Measurements from ENCODE around the gene PLA2G7.

- no peak for TF ChIP-seq CTCF (conservative IDR thresholded peaks at IDR 0.05; ENCODE audit: low read depth, low read length)
- no peak for TF ChIP-seq POLR2A (IDR thresholded peaks at IDR 0.05; ENCODE audit: low read depth, low read length)
- TF ChIP-seq RAD21 (IDR thresholded peaks at IDR 0.05; ENCODE audit: low read length): no peak
- TF ChIP-seq USF2 (IDR thresholded peaks at IDR 0.05; ENCODE audit: low read depth, low read length): no peak
These were observed 58.4 kb downstream of the PLA2G7 start for GRCh38 chr6:46676604-46677313.

Data from IMR-90 (cell line).